Large intestine (tissue), 3 donors: ENCODE results near the gene RRAS. TPM values are rescaled to one million over a fixed set of nuclear protein-coding genes. Genes with fewer than 3 reads are reported as not detected.
A peak's percentile ranks its signal among the peaks of the same experiment; 100 is the strongest.

Source experiments
- DNase-seq, 2 donors: peaks; one replicate each; pipeline versions ENCODE4 v3.0.0 to v3.0.0-alpha.2; 2013
- H3K27ac ChIP-seq: one replicate; pipeline ENCODE4 v1.5.1; 2013; ENCODE audit warnings: low read length
- H3K27me3 ChIP-seq: 2 replicates; pipeline ENCODE4 v1.6.1; 2013; ENCODE audit warnings: low read length; ENCODE audit not compliant: control insufficient read depth, insufficient read depth
- H3K36me3 ChIP-seq: 2 replicates; pipeline ENCODE4 v1.6.1; 2013; ENCODE audit warnings: low read length; ENCODE audit not compliant: control insufficient read depth, insufficient read depth
- H3K4me1 ChIP-seq: one replicate; pipeline ENCODE4 v1.6.1; 2013; ENCODE audit warnings: low read length; ENCODE audit not compliant: control insufficient read depth, insufficient read depth
- H3K4me3 ChIP-seq: one replicate; pipeline ENCODE4 v1.5.1; 2013; ENCODE audit warnings: low read length
- H3K9me3 ChIP-seq: one replicate; pipeline ENCODE4 v1.6.1; 2013; ENCODE audit warnings: mild to moderate bottlenecking, low read depth, low read length, moderate library complexity; ENCODE audit not compliant: control insufficient read depth
- WGBS: methylation state at CpG from one replicate; pipeline ENCODE4 v1.1.5; 2013; ENCODE audit warnings: low lambda C conversion rate; ENCODE audit not compliant: insufficient coverage; 5-methylcytosine and 5-hydroxymethylcytosine counted together
- polyA plus RNA-seq: library from polyadenylated mRNA; unstranded; fragments of 120-200 nt; gene quantifications from one replicate; pipeline ENCODE4 v1.2.1, GENCODE V29; 2013

RRAS gene
- polyA plus RNA-seq, 1 donor: 36.8 TPM

DNA sequence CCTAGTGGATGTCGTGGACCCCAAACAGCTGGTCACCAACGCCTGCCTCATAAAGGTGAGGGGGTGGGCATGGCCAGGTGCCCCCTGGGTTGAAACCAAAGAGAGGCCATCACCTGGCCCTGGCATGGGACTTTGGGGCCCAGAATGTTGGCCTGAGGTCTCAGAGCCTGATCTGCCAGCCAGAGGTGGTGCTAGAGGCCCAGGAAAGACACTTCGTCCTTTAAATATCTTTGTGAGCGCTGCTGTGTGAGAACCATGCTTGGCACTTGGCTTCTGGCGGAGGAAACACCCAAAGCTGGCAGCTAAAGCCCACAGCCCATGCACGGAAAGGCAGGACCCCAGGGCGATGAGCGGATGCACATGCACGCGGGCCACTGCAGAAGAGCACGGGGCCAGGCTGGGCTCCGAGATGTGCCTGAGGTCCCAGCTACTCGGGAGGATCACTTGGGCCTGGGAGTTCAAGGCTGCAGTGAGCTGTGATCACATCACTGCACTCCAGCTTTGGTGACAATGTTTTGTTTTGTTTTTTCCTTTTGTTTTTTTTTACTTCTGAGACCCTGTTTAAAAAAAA, 45.1 kb upstream of the RRAS start:
- no peak overlapping the region for H3K4me3 ChIP-seq
- peaks cover 63% of the 10 kb centered on the region for H3K36me3 ChIP-seq
- no CpG with 5 or more reads among the region's 13 CpGs for WGBS
- H3K27me3 ChIP-seq: peaks cover 12% of the 10 kb centered on the region
- no peak overlapping the region for H3K27ac ChIP-seq
- DNase-seq: no peak
- peaks cover 16% of the 10 kb centered on the region for H3K4me1 ChIP-seq
- peaks cover 6% of the 10 kb centered on the region for H3K9me3 ChIP-seq

DNA sequence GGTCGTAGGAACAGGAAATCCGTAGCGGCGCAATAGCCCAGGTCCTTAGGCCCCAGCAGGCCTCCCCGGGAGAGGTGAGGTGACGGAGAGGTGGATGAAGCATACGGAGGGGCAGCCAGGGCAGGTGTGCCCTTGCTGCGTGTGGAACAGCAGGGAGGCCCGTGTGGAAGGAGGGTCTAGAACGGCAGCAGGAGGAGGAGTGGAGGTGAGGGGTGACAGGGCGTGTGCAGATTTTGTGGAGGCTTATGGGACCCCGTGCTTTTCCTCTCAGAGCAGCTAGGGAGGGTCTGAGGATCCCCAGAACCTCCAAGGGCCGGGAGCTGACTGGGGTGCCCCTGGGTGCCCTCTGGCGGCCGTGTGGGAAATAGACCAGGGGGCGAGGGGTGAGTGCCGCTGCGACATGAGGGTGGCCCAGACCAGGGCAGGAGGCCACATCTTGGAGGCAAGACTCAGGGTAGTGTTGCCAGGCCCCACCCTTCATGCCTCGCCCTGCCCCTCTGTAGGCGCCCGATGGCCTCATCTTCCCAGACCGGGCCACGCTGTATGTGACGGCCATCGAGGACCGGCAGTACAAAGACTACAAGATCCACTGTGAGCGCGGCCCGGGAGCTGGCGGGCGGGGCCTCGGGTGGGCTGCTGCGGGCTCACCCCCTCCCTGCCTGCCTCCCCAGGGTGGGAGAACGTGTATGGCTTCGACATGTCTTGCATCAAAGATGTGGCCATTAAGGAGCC, 44.5 kb upstream of the RRAS start:
- peaks cover 16% of the 10 kb centered on the region for H3K4me1 ChIP-seq
- WGBS: 92% methylated on average over 5 of the region's 35 CpGs
- peaks cover 63% of the 10 kb centered on the region for H3K36me3 ChIP-seq
- no peak overlapping the region for H3K27ac ChIP-seq
- no peak overlapping the region for H3K4me3 ChIP-seq
- no peak for DNase-seq
- peaks cover 6% of the 10 kb centered on the region for H3K27me3 ChIP-seq
- H3K9me3 ChIP-seq: peaks cover 3% of the 10 kb centered on the region

DNA sequence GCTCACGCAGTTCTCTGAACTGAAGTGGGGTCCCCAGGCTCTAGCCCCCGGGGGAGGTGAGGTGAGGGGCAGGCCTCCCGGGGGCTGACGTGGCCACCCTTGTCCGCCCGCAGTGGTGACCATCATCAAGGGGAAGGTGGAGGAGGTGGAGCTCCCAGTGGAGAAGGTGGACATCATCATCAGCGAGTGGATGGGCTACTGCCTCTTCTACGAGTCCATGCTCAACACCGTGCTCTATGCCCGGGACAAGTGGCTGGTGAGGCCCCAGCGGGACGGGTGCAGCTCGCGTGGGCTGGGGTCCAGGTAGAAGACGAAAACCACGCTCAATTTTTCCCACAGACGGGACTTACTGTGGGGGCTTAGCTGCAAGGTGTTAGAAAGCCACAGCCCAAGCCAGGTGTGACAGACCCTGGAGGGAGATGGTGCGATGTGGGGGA, 43.9 kb upstream of the RRAS start:
- Histone ChIP-seq H3K36me3 (peaks cover 63% of the 10 kb centered on the region), H3K27ac (no peak overlapping the region), H3K27me3 (no peaks in the 10 kb centered on the region), H3K4me3 (no peak overlapping the region), H3K4me1 (peaks cover 18% of the 10 kb centered on the region), H3K9me3 (peaks cover 3% of the 10 kb centered on the region)
- no peak for DNase-seq
- WGBS: no CpG with 5 or more reads among the region's 18 CpGs

- no peak overlapping the region for H3K4me3 ChIP-seq
- H3K36me3 ChIP-seq: peaks cover 55% of the 10 kb centered on the region
- H3K9me3 ChIP-seq: peaks cover 3% of the 10 kb centered on the region
- H3K27ac ChIP-seq: no peak overlapping the region
- DNase-seq: no peak
- H3K4me1 ChIP-seq: peaks cover 18% of the 10 kb centered on the region
- 100% methylated on average over 3 of the region's 8 CpGs for whole genome bisulfite sequencing
- H3K27me3 ChIP-seq: no peaks in the 10 kb centered on the region
Measured at GRCh38 chr19:49682274-49682673, 42.3 kb upstream of the RRAS start.

DNA sequence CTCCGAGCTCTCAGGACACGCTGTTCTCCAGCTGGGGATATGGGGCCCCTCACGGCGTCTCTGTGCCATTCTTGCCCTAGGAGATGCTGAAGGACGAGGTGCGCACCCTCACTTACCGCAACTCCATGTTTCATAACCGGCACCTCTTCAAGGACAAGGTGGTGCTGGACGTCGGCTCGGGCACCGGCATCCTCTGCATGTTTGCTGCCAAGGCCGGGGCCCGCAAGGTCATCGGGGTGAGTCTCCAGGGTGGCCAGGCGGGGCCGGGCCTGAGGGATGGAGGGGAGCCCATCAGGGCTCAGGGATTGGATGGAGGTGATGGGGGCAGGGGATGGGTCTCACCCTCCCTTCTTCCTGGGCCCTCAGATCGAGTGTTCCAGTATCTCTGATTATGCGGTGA, 41.9 kb upstream of the RRAS start:
- no peaks in the 10 kb centered on the region for H3K27me3 ChIP-seq
- H3K4me3 ChIP-seq: no peak overlapping the region
- no peak for DNase-seq
- peaks cover 3% of the 10 kb centered on the region for H3K9me3 ChIP-seq
- H3K27ac ChIP-seq: no peak overlapping the region
- WGBS: no CpG with 5 or more reads among the region's 19 CpGs
- H3K4me1 ChIP-seq: peaks cover 18% of the 10 kb centered on the region
- H3K36me3 ChIP-seq: peaks cover 52% of the 10 kb centered on the region

DNA sequence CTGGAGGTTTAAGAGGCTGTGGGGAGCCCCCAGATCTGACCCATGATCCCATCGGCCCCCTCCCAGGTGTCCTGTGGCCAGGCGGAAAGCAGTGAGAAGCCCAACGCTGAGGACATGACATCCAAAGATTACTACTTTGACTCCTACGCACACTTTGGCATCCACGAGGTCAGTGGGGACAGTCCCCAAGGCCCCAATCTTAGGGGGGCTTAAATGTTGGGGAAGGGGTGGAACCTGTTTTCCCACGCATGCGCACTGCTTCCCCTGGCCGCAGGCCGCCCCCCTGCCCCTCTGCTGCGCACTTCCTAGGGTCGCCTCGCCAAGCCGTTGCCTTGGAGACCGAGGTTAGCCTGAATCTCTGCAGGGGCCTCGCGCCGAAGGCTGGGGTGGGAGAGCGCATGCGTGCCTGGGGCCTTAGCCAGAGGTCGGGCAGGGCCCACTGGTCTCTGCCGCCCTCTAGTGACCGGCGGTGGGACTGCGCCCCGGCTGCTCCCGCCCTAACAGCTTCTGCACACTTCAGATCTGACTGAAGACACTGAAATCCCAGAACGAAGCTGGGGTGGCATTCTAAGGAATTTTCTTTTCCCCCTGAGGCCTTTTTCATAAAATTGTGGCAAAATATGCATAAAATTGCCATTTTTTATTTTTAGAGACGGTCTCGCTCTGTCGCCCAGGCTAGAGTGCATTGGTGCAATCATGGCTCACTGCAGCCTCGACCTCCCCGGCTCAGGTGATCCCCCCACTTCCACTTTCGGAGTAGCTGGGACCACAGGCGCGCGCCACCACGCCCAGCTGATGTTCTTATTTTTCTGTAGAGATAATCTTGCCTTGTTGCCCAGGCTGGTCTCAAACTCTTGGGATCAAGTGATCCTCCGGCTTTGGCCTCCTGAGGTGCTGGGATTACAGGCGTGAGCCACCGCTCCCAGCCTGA, 40.7 kb upstream of the RRAS start:
- no peaks in the 10 kb centered on the region for H3K27me3 ChIP-seq
- H3K9me3 ChIP-seq: peaks cover 3% of the 10 kb centered on the region
- no peak overlapping the region for H3K4me3 ChIP-seq
- WGBS: no CpG with 5 or more reads among the region's 40 CpGs
- H3K27ac ChIP-seq: peak overlapping the region; percentile 21
- DNase-seq: peak; percentile 80 to 90
- H3K36me3 ChIP-seq: peaks cover 43% of the 10 kb centered on the region
- peaks cover 22% of the 10 kb centered on the region for H3K4me1 ChIP-seq

GRCh38 chr19:49679771-49680413, 39.9 kb upstream of the RRAS start:
- H3K9me3 ChIP-seq: peaks cover 3% of the 10 kb centered on the region
- H3K27ac ChIP-seq: no peak overlapping the region
- WGBS: no CpG with 5 or more reads among the region's 10 CpGs
- H3K4me3 ChIP-seq: no peak overlapping the region
- peaks cover 22% of the 10 kb centered on the region for H3K4me1 ChIP-seq
- H3K27me3 ChIP-seq: no peaks in the 10 kb centered on the region
- DNase-seq: no peak
- H3K36me3 ChIP-seq: peaks cover 35% of the 10 kb centered on the region

DNA sequence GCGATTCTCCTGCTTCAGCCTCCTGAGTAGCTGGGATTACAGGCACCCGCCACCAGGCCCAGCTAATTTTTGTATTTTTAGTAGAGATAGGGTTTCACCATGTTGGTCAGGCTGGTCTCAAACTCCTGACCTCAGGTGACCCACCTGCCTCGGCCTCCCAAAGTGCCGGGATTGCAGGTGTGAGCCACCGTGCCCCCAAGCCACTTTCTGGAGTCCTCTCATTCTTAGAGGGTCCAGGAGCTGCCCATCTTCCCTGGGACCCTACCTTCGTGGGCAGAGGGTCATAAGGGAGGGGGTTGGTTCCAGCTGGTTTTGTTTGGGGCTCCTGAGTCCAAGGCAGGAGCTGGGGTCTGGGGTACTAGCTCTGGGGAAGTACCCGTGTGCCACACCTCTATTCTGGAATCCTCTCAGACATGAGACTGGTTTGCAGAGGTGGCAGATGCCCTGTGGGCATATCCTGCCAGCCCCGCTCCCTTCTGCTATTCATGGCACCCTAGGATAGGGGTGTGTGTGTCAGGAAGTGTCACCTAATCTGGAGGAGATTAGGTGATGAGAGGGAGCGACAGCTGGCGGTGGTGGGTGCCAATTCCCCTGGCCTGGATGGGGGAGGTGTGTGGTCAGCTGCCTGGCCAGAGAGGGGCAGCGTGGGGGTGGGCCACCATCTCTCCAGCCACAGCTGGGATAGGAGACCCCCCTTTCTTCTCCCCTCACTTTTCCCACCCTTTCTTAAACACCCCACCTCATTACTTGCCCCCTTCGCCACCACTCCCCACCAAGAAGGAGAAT, 39.2 kb upstream of the RRAS start:
- Histone ChIP-seq H3K4me3 (no peak overlapping the region), H3K27ac (no peak overlapping the region), H3K4me1 (peaks cover 22% of the 10 kb centered on the region), H3K9me3 (peaks cover 3% of the 10 kb centered on the region), H3K27me3 (no peaks in the 10 kb centered on the region), H3K36me3 (peaks cover 28% of the 10 kb centered on the region)
- WGBS: no CpG with 5 or more reads among the region's 12 CpGs
- DNase-seq: no peak

DNA sequence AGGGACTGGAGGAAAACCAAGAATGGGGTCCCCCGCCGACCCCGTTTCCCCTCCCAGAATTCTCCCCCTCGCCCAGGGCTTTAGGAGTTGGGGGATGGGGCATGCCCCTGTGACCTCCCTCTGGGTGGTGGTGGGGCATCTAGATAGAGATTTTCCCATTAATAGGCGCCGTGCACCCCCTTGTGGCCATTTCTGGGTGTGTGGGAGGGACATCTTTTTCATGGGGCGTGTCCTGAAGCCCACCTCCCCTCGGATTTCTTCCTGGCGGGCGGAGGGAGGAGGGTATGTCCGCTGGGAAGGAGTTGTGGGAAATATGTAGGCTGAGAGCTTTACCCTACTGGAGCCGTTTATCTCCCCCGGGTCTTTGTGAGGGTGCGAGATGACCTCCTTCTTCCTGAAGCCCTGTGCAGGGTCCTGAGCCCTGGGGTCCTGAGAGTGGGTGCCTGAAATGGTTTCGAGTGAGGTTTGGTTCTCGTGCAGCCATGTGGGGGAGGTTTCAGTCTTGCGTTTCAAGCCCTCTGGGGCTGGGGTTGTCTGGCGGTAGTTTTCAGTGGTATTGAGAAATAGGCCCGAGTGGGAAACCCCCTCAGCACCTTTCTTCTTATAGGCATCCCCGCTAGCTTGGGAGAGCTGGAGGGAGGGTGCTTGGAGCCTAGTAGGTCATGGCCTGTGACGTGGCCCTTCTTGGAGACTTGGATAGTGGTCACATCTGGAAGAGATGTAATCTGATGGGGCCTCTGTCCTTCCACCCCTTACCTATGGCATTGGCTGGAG, 38.1 kb upstream of the RRAS start:
- peaks cover 19% of the 10 kb centered on the region for H3K36me3 ChIP-seq
- H3K4me3 ChIP-seq: peak overlapping the region; percentile 79
- WGBS: no CpG with 5 or more reads among the region's 21 CpGs
- peaks cover 3% of the 10 kb centered on the region for H3K9me3 ChIP-seq
- H3K27ac ChIP-seq: peak overlapping the region; percentile 84
- peaks cover 22% of the 10 kb centered on the region for H3K4me1 ChIP-seq
- no peaks in the 10 kb centered on the region for H3K27me3 ChIP-seq
- DNase-seq: peak; percentile 63 to 72
